HCT116 (cell line): ENCODE results near the gene ANKHD1. TPM values are rescaled to one million over a fixed set of nuclear protein-coding genes. Genes with fewer than 3 reads are reported as not detected.

Source experiments
- ATAC-seq: fragments of 200-7000 bp; cut with Tn5 transposase; 2 replicates; pipeline ENCODE4 v1.9.1; 2020; ENCODE audit warnings: mild to moderate bottlenecking, moderate library complexity
- BruUV-seq: library from RNA; stranded (reverse); fragments of 400-500 nt; replicated peaks from 2 replicates; lab custom pipeline; 2021; lab: Mats Ljungman, UMichigan
- CTCF ChIA-PET: fragments of 300-600 bp; sonication (Branson Sonifier 250); formaldehyde crosslinking; loops from one replicate; lab custom pipeline; 2021; ENCODE audit warnings: antibody characterized with exemption; lab: Charles Lee
- POLR2A ChIA-PET: fragments of 300-600, 350-600 bp; sonication (Branson Sonifier 250); formaldehyde crosslinking; loops from one replicate; lab custom pipeline; 2021; ENCODE audit warnings: antibody characterized with exemption; lab: Charles Lee
- RAD21 ChIA-PET, 2 experiments: fragments of 300-600 bp; sonication (Branson Sonifier 250); formaldehyde crosslinking; loops; one replicate each; lab custom pipeline; 2023; ENCODE audit warnings: low total read pairs in 2 of 2; ENCODE audit not compliant: uncharacterized antibody in 2 of 2, unreplicated experiment in 2 of 2, low non-redundant PET in 1 of 2; lab: Charles Lee
- DNase-seq: peaks from one replicate; pipeline ENCODE4 v3.0.0-alpha.2; 2010; ENCODE audit warnings: low read depth, low spot score
- H2AFZ ChIP-seq: fragments of 200-600 bp; shearing (Covaris generic), sonication (generic); 2 replicates; pipeline ENCODE4 v1.6.1; 2017; ENCODE audit warnings: low read depth, mixed run types, mixed read lengths, antibody characterized with exemption, low read length; ENCODE audit not compliant: poor library complexity, severe bottlenecking
- H3K27ac ChIP-seq: 2 replicates; pipeline ENCODE4 v1.5.1; 2012; ENCODE audit warnings: low read depth, low read length
- H3K27me3 ChIP-seq: fragments of 200-600 bp; sonication (generic); 2 replicates; pipeline ENCODE4 v1.6.1; 2016; ENCODE audit warnings: mixed run types, low read length, mixed read lengths; ENCODE audit not compliant: insufficient read depth
- H3K36me3 ChIP-seq, 2 experiments: fragments of 200-500 bp in 1 of 2; fragments of 200-600 bp in 1 of 2; sonication (Bioruptor generic) in 1 of 2; sonication (generic) in 1 of 2; 2 replicates each; pipeline versions ENCODE4 v1.5.1 to v1.6.1; 2014 to 2016; ENCODE audit warnings: low read length in 2 of 2, inconsistent platforms in 1 of 2, mixed read lengths in 1 of 2, mixed run types in 1 of 2; ENCODE audit not compliant: insufficient read depth in 2 of 2, control insufficient read depth in 1 of 2
- H3K4me1 ChIP-seq, 2 experiments: fragments of 200-600 bp in 1 of 2; sonication (generic) in 1 of 2; 2 replicates each; pipeline versions ENCODE4 v1.5.1 to v1.6.1; 2012 to 2017; ENCODE audit warnings: low read length in 2 of 2, inconsistent platforms in 1 of 2, mild to moderate bottlenecking in 1 of 2, mixed read lengths in 1 of 2, mixed run types in 1 of 2, moderate library complexity in 1 of 2; ENCODE audit not compliant: insufficient read depth in 2 of 2, control insufficient read depth in 1 of 2
- H3K4me2 ChIP-seq: fragments of 200-600 bp; sonication (generic); 2 replicates; pipeline ENCODE4 v1.6.1; 2017; ENCODE audit warnings: mixed run types, low read length, mixed read lengths
- H3K4me3 ChIP-seq, 2 experiments: fragments of 200-600 bp in 1 of 2; sonication (generic) in 1 of 2; replicated peaks in 1 of 2; 2 replicates each; pipeline ENCODE4 v1.5.1; 2011 to 2016; ENCODE audit warnings: low read length in 2 of 2, control low read depth in 1 of 2, low read depth in 1 of 2, mild to moderate bottlenecking in 1 of 2, mixed read lengths in 1 of 2, mixed run types in 1 of 2
- H3K79me2 ChIP-seq: fragments of 200-600 bp; sonication (generic); 2 replicates; pipeline ENCODE4 v1.6.1; 2017; ENCODE audit warnings: mild to moderate bottlenecking, mixed run types, low read length, moderate library complexity, mixed read lengths; ENCODE audit not compliant: insufficient read depth
- H3K9ac ChIP-seq: fragments of 200-600 bp; sonication (generic); 2 replicates; pipeline ENCODE4 v1.6.1; 2016; ENCODE audit warnings: low read length, mixed read lengths
- H3K9me2 ChIP-seq: fragments of 200-600 bp; sonication (generic), shearing (Covaris generic); 2 replicates; pipeline ENCODE4 v1.6.1; 2017; ENCODE audit warnings: mixed run types, mild to moderate bottlenecking, moderate library complexity; ENCODE audit not compliant: insufficient read depth
- H3K9me3 ChIP-seq, 2 experiments: fragments of 200-500 bp in 1 of 2; fragments of 200-600 bp in 1 of 2; sonication (Bioruptor generic) in 1 of 2; sonication (generic) in 1 of 2; 2 replicates each; pipeline ENCODE4 v1.6.1; 2014 to 2017; ENCODE audit warnings: low read length in 2 of 2, mixed read lengths in 2 of 2, inconsistent platforms in 1 of 2, low read depth in 1 of 2, mild to moderate bottlenecking in 1 of 2, mixed run types in 1 of 2, moderate library complexity in 1 of 2; ENCODE audit not compliant: control insufficient read depth in 1 of 2, insufficient read depth in 1 of 2
- H4K20me1 ChIP-seq: fragments of 200-600 bp; sonication (generic), shearing (Covaris generic); 2 replicates; pipeline ENCODE4 v1.6.1; 2017; ENCODE audit warnings: mixed run types, mild to moderate bottlenecking, moderate library complexity; ENCODE audit not compliant: insufficient read depth
- CBX3 ChIP-seq: IDR thresholded peaks from 2 replicates; pipeline ENCODE4 v1.6.1; 2012; ENCODE audit warnings: low read depth
- CEBPB ChIP-seq: IDR thresholded peaks from 2 replicates; pipeline ENCODE4 v1.6.1; 2012; ENCODE audit warnings: low read depth
- EGR1 ChIP-seq: IDR thresholded peaks from 2 replicates; pipeline ENCODE4 v1.6.1; 2012; ENCODE audit warnings: low read depth
- ELF1 ChIP-seq: IDR thresholded peaks from 2 replicates; pipeline ENCODE4 v1.6.1; 2012; ENCODE audit warnings: low read depth, borderline replicate concordance
- EZH2 ChIP-seq: fragments of 200-600 bp; sonication (generic); IDR thresholded peaks from 2 replicates; pipeline ENCODE4 v1.6.1; 2017; ENCODE audit warnings: antibody characterized with exemption, mixed run types
- EZH2phosphoT487 ChIP-seq: fragments of 200-600 bp; IDR thresholded peaks from 2 replicates; pipeline ENCODE4 v1.6.1; 2018; ENCODE audit warnings: antibody characterized with exemption, borderline replicate concordance
- MAX ChIP-seq: IDR thresholded peaks from 2 replicates; pipeline ENCODE4 v1.6.1; 2012
- POLR2A ChIP-seq: IDR thresholded peaks from 2 replicates; pipeline ENCODE4 v1.7.0; 2011; ENCODE audit warnings: borderline replicate concordance; ENCODE audit not compliant: insufficient read depth, insufficient read length; ENCODE audit errors: extremely low read depth
- POLR2AphosphoS5 ChIP-seq: IDR thresholded peaks from 2 replicates; pipeline ENCODE4 v1.6.1; 2011; ENCODE audit warnings: mild to moderate bottlenecking, low read depth, low read length, moderate library complexity
- RAD21 ChIP-seq: IDR thresholded peaks from 2 replicates; pipeline ENCODE4 v1.6.1; 2012; ENCODE audit warnings: low read depth, mild to moderate bottlenecking
- SP1 ChIP-seq: IDR thresholded peaks from 2 replicates; pipeline ENCODE4 v1.6.1; 2012; ENCODE audit warnings: low read depth
- SRF ChIP-seq: IDR thresholded peaks from 2 replicates; pipeline ENCODE4 v1.6.1; 2012; ENCODE audit warnings: low read depth
- TCF7L2 ChIP-seq: IDR thresholded peaks from 2 replicates; pipeline ENCODE4 v1.7.0; 2011; ENCODE audit warnings: borderline replicate concordance, inconsistent platforms; ENCODE audit not compliant: insufficient read depth, insufficient read length; ENCODE audit errors: extremely low read depth
- YY1 ChIP-seq: IDR thresholded peaks from 2 replicates; pipeline ENCODE4 v1.6.1; 2011; ENCODE audit warnings: low read length, low read depth, moderate library complexity, mild to moderate bottlenecking; ENCODE audit not compliant: insufficient replicate concordance; ENCODE audit errors: extremely low read depth
- ZFX ChIP-seq: fragments of 450-650 bp; IDR thresholded peaks from 2 replicates; pipeline ENCODE4 v1.6.1; 2017
- ZNF274 ChIP-seq: fragments of 200-500 bp; sonication (Bioruptor generic); IDR thresholded peaks from 2 replicates; pipeline ENCODE4 v1.6.1; 2014; ENCODE audit warnings: mild to moderate bottlenecking, low read depth, low read length, inconsistent platforms
- intact Hi-C: fragments of 100-400 bp; cut with micrococcal nuclease; formaldehyde crosslinking; loops from 2 replicates; pipeline ENCODE4 v1.10.0; 2022
- total RNA-seq: library from RNA; stranded (reverse); gene quantifications from one replicate; pipeline ENCODE4 v1.2.1, GENCODE V29; 2021; ENCODE audit not compliant: unreplicated experiment
- TF ChIP-seq, protein P1 (sequence below): IDR thresholded peaks from 2 replicates; pipeline ENCODE4 v1.6.1; 2012
- TF ChIP-seq, protein P2 (sequence below), 3 experiments: fragments of 200-600 bp in 1 of 3; sonication (generic) in 1 of 3; IDR thresholded peaks in 2 of 3; conservative IDR thresholded peaks in 1 of 3; 2 replicates each; pipeline ENCODE4 v1.5.1; 2012 to 2017; ENCODE audit warnings: low read depth in 2 of 3, low read length in 2 of 3, antibody characterized with exemption in 1 of 3, borderline replicate concordance in 1 of 3, control low read depth in 1 of 3, mild to moderate bottlenecking in 1 of 3, mixed read lengths in 1 of 3, mixed run types in 1 of 3, moderate library complexity in 1 of 3; ENCODE audit not compliant: insufficient read depth in 1 of 3
- TF ChIP-seq, protein P3 (sequence below): IDR thresholded peaks from 2 replicates; pipeline ENCODE4 v1.6.1; 2011; ENCODE audit warnings: mild to moderate bottlenecking, low read length, moderate library complexity; ENCODE audit not compliant: insufficient replicate concordance; ENCODE audit errors: extremely low read depth

ANKHD1 gene
- total RNA-seq, 1 experiment from 2014 or later, result 80.8 TPM

- Histone ChIP-seq H3K4me3 (peak overlapping the region; percentile 56 to 86), H3K9ac (peak overlapping the region; percentile 72), H3K4me2 (peak overlapping the region; percentile 98), H3K4me1 (peaks cover 23 to 28% of the 10 kb centered on the region in 2 experiments), H2AFZ (peak overlapping the region; percentile 70), H4K20me1 (peaks cover 12% of the 10 kb centered on the region; the same call in 1 of the 2 replicates), H3K36me3 (no peaks in the 10 kb centered on the region), H3K79me2 (peaks cover 50% of the 10 kb centered on the region), H3K27me3 (no peaks in the 10 kb centered on the region), H3K27ac (peak overlapping the region; percentile 68), H3K9me3 (no peaks in the 10 kb centered on the region), H3K9me2 (no peaks in the 10 kb centered on the region)
- DNase-seq (no peak), ATAC-seq (no peak)
- TSS peak; percentile 74 for BruUV-seq
- CTCF ChIA-PET, result interaction anchor here (1.1 to 1.5 kb wide), 2 partner anchors 27 to 37 kb away, joined by 3 to 6 read pairs; no protein-coding TSS in a partner anchor
- POLR2A ChIA-PET, result interaction anchor here (0.8 to 1.6 kb wide), 6 partner anchors 7 to 322 kb away, joined by 3 to 6 read pairs (median 3); no protein-coding TSS in a partner anchor
- intact Hi-C loops, result loop anchor here (2.0 kb wide), 2 partner anchors 301 to 319 kb away; partner anchors contain the start of gene ZMAT2
- RAD21 ChIA-PET, result interaction anchor here in 1 of 2 experiments (0.7 kb wide), 1 partner anchor 320 kb away, joined by 3 read pairs; no protein-coding TSS in a partner anchor
- TF ChIP-seq, protein P1, sequence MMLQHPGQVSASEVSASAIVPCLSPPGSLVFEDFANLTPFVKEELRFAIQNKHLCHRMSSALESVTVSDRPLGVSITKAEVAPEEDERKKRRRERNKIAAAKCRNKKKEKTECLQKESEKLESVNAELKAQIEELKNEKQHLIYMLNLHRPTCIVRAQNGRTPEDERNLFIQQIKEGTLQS, result no peak
- TF ChIP-seq EZH2, result no peak
- TF ChIP-seq EGR1, result no peak
- TF ChIP-seq TCF7L2, result no peak
- TF ChIP-seq RAD21, result no peak
- no peak for TF ChIP-seq ELF1
- TF ChIP-seq CEBPB, result no peak
- TF ChIP-seq EZH2phosphoT487, result no peak
- no peak for TF ChIP-seq CBX3
- TF ChIP-seq, protein P2, sequence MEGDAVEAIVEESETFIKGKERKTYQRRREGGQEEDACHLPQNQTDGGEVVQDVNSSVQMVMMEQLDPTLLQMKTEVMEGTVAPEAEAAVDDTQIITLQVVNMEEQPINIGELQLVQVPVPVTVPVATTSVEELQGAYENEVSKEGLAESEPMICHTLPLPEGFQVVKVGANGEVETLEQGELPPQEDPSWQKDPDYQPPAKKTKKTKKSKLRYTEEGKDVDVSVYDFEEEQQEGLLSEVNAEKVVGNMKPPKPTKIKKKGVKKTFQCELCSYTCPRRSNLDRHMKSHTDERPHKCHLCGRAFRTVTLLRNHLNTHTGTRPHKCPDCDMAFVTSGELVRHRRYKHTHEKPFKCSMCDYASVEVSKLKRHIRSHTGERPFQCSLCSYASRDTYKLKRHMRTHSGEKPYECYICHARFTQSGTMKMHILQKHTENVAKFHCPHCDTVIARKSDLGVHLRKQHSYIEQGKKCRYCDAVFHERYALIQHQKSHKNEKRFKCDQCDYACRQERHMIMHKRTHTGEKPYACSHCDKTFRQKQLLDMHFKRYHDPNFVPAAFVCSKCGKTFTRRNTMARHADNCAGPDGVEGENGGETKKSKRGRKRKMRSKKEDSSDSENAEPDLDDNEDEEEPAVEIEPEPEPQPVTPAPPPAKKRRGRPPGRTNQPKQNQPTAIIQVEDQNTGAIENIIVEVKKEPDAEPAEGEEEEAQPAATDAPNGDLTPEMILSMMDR (IDR thresholded peaks at IDR 0.05 in 2 of 3, conservative IDR thresholded peaks at IDR 0.05 in 1 of 3; ENCODE audit: borderline replicate concordance in 1 of 3, insufficient read depth in 1 of 3, low read depth in 2 of 3, low read length in 2 of 3), result no peak
- TF ChIP-seq YY1, result no peak
- TF ChIP-seq, protein P3, sequence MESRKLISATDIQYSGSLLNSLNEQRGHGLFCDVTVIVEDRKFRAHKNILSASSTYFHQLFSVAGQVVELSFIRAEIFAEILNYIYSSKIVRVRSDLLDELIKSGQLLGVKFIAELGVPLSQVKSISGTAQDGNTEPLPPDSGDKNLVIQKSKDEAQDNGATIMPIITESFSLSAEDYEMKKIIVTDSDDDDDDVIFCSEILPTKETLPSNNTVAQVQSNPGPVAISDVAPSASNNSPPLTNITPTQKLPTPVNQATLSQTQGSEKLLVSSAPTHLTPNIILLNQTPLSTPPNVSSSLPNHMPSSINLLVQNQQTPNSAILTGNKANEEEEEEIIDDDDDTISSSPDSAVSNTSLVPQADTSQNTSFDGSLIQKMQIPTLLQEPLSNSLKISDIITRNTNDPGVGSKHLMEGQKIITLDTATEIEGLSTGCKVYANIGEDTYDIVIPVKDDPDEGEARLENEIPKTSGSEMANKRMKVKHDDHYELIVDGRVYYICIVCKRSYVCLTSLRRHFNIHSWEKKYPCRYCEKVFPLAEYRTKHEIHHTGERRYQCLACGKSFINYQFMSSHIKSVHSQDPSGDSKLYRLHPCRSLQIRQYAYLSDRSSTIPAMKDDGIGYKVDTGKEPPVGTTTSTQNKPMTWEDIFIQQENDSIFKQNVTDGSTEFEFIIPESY, result no peak
- no peak for TF ChIP-seq ZNF274
- no peak for TF ChIP-seq POLR2A
- TF ChIP-seq SRF, result no peak
- no peak for TF ChIP-seq MAX
- TF ChIP-seq ZFX, result no peak
- no peak for TF ChIP-seq POLR2AphosphoS5
- no peak for TF ChIP-seq SP1
These were observed 1.5 kb upstream of the ANKHD1 start for GRCh38 chr5:140399979-140400729.
